Ishikawa (cell line): ENCODE measurements around the gene TLE4.

Source experiments
- CEBPB ChIP-seq: IDR thresholded peaks from 2 replicates; pipeline ENCODE4 v1.6.1; 2012
- CREB1 ChIP-seq: IDR thresholded peaks from 2 replicates; pipeline ENCODE4 v1.6.1; 2012; ENCODE audit warnings: low read depth
- EGR1 ChIP-seq: IDR thresholded peaks from 2 replicates; pipeline ENCODE4 v1.6.1; 2012
- EP300 ChIP-seq: IDR thresholded peaks from 2 replicates; pipeline ENCODE4 v1.6.1; 2012; ENCODE audit warnings: borderline replicate concordance
- FOXM1 ChIP-seq: IDR thresholded peaks from 2 replicates; pipeline ENCODE4 v1.6.1; 2012; ENCODE audit warnings: low read depth, borderline replicate concordance
- MAX ChIP-seq: IDR thresholded peaks from 2 replicates; pipeline ENCODE4 v1.6.1; 2012
- NFIC ChIP-seq: IDR thresholded peaks from 2 replicates; pipeline ENCODE4 v1.6.1; 2012
- RAD21 ChIP-seq: IDR thresholded peaks from 2 replicates; pipeline ENCODE4 v1.6.1; 2012; ENCODE audit warnings: low read depth
- REST ChIP-seq: IDR thresholded peaks from 2 replicates; pipeline ENCODE4 v1.6.1; 2012; ENCODE audit warnings: low read depth, mild to moderate bottlenecking
- TAF1 ChIP-seq: IDR thresholded peaks from 2 replicates; pipeline ENCODE4 v1.6.1; 2012; ENCODE audit warnings: low read depth, mild to moderate bottlenecking
- TCF12 ChIP-seq: IDR thresholded peaks from 2 replicates; pipeline ENCODE4 v1.6.1; 2012; ENCODE audit warnings: low read depth
- TEAD4 ChIP-seq: IDR thresholded peaks from 2 replicates; pipeline ENCODE4 v1.6.1; 2012
- USF1 ChIP-seq: IDR thresholded peaks from 2 replicates; pipeline ENCODE4 v1.6.1; 2012
- YY1 ChIP-seq: IDR thresholded peaks from 2 replicates; pipeline ENCODE4 v1.6.1; 2012; ENCODE audit warnings: low read depth
- ZBTB7A ChIP-seq: IDR thresholded peaks from 2 replicates; pipeline ENCODE4 v1.6.1; 2012; ENCODE audit warnings: low read depth

TLE4 gene

GRCh38 chr9:79698967-79699366 lies 127.2 kb downstream of the TLE4 start:
- TF ChIP-seq CREB1 (no peak), USF1 (no peak), ZBTB7A (no peak), MAX (no peak), EP300 (no peak), YY1 (no peak), NFIC (no peak), RAD21 (no peak), TEAD4 (no peak)

- TF ChIP-seq FOXM1 (no peak), TAF1 (no peak), EP300 (no peak)
These were observed 127.7 kb downstream of the TLE4 start for GRCh38 chr9:79699479-79699878.

- TF ChIP-seq TAF1 (no peak), EP300 (no peak), FOXM1 (no peak), USF1 (no peak), CREB1 (no peak), TCF12 (no peak)
These were observed 129.0 kb downstream of the TLE4 start for GRCh38 chr9:79700607-79701360.

GRCh38 chr9:79701651-79702050 lies 129.9 kb downstream of the TLE4 start:
- no peak for TF ChIP-seq TCF12
- no peak for TF ChIP-seq USF1
- TF ChIP-seq EP300 = no peak
- no peak for TF ChIP-seq NFIC
- TF ChIP-seq ZBTB7A = no peak
- no peak for TF ChIP-seq CREB1
- TF ChIP-seq REST = no peak
- no peak for TF ChIP-seq YY1
- TF ChIP-seq MAX = no peak
- no peak for TF ChIP-seq CEBPB
- no peak for TF ChIP-seq RAD21
- TF ChIP-seq TAF1 = no peak
- TF ChIP-seq EGR1 = no peak
- no peak for TF ChIP-seq TEAD4
- TF ChIP-seq FOXM1 = no peak

GRCh38 chr9:79705704-79706103 lies 133.9 kb downstream of the TLE4 start:
- TF ChIP-seq ZBTB7A (no peak), YY1 (no peak), TEAD4 (no peak)

GRCh38 chr9:79706512-79706911 lies 134.7 kb downstream of the TLE4 start:
- no peak for TF ChIP-seq ZBTB7A
- TF ChIP-seq YY1 = no peak
- no peak for TF ChIP-seq FOXM1
- no peak for TF ChIP-seq TEAD4
- TF ChIP-seq MAX = no peak
- no peak for TF ChIP-seq NFIC
- no peak for TF ChIP-seq CEBPB
- TF ChIP-seq TCF12 = no peak
- TF ChIP-seq CREB1 = no peak
- no peak for TF ChIP-seq EGR1
- no peak for TF ChIP-seq TAF1
- TF ChIP-seq EP300 = no peak
- TF ChIP-seq RAD21 = no peak
- TF ChIP-seq USF1 = no peak
- no peak for TF ChIP-seq REST
